OCI-LY1 (cell line): ENCODE results near the gene GBP7.

Experiments used
- EZH2 ChIP-seq: fragments of 200-600 bp; sonication (generic), shearing (Covaris generic); IDR thresholded peaks from 2 replicates; pipeline ENCODE4 v1.8.0; 2017; ENCODE audit warnings: borderline replicate concordance, mixed run types, mild to moderate bottlenecking, antibody characterized with exemption, low read length, moderate library complexity, mixed read lengths
- TF ChIP-seq, protein P1 (sequence below): fragments of 200-600 bp; sonication (generic), shearing (Covaris generic); IDR thresholded peaks from 2 replicates; pipeline ENCODE4 v1.5.1; 2017; ENCODE audit warnings: mild to moderate bottlenecking, antibody characterized with exemption, low read length, moderate library complexity, mixed read lengths

DNA sequence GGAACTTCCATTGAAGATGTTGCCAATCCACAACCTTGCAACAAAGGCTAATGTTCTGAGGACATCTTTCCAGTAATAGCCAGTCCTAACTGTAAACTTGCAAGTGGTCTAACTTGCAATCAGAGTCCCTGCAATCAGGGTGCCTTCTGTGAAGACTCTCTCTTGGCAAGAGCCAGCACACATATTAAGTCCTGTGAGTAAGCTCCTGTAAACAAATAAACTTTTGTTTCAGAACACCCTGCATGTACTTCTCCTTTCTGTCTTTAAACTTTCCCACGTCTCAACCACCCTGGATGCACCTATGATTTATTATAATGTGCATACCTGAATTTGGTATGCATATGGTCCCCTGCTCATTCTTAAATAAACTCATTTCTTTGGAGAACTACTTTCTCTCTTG is 9.1 kb downstream of the GBP7 start:
- TF ChIP-seq, protein P1, sequence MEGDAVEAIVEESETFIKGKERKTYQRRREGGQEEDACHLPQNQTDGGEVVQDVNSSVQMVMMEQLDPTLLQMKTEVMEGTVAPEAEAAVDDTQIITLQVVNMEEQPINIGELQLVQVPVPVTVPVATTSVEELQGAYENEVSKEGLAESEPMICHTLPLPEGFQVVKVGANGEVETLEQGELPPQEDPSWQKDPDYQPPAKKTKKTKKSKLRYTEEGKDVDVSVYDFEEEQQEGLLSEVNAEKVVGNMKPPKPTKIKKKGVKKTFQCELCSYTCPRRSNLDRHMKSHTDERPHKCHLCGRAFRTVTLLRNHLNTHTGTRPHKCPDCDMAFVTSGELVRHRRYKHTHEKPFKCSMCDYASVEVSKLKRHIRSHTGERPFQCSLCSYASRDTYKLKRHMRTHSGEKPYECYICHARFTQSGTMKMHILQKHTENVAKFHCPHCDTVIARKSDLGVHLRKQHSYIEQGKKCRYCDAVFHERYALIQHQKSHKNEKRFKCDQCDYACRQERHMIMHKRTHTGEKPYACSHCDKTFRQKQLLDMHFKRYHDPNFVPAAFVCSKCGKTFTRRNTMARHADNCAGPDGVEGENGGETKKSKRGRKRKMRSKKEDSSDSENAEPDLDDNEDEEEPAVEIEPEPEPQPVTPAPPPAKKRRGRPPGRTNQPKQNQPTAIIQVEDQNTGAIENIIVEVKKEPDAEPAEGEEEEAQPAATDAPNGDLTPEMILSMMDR: no peak
- TF ChIP-seq EZH2: no peak
